ELF-1 (cell line): ENCODE measurements around the gene BABAM2.
"Not testable (repeated sequence)": the region's sequence is repeated elsewhere in the genome, so short reads cannot be mapped to it uniquely, and the experiment has no call there.

Experiments used
- DNase-seq: peaks from one replicate; pipeline ENCODE4 v3.0.0-alpha.2; 2016; ENCODE audit warnings: low read depth, low spot score

The BABAM2 gene

GRCh38 chr2:27976308-27976707 lies 85.8 kb downstream of the BABAM2 start:
- DNase-seq, result no peak

DNA sequence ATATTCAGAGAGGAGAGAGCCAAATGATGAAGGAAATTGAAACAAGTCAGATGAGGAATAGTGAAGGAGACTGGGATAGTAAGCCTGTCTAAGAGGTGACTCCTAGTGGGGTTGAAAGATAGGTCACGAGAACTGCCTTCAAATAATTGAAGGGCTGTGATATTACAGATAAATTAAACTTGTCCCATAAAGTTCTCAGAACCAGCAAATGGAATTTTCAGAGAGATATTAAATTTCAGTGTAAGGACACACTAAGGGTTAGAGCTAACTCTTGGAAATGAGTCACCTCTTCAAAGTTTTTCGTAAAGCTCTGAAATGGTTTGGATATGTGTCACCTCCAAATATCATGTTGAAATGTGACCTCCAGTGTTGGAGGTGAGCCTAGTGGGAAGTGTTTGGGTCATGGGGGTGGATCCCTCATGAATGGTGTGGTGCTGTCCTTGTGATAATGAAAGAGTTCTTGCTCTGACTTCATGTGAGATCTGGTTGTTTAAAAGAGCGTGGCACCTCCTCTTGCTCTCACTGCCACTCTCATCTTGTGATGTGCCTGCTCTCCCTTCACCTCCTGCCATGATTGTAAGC lies 87.3 kb downstream of the BABAM2 start:
- DNase-seq, result no peak

DNA sequence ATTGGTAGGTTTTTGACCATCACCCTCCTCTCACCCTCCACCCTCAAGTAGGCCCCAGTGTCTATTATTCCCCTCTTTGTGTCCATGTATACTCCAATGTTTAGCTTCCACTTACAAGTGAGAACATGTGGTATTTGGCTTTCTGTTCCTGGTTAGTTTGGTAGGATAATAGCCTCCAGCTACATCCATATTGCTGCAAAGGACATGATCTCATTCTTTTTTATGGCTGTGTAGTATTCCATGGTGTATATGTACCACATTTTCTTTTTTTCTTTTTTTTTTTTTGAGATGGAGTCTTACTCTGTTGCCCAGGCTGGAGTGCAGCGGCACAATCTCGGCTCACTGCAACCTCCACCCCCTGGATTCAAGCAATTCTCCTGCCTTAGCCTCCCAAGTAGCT lies 88.2 kb downstream of the BABAM2 start:
- not testable (repeated sequence) for DNase-seq

DNA sequence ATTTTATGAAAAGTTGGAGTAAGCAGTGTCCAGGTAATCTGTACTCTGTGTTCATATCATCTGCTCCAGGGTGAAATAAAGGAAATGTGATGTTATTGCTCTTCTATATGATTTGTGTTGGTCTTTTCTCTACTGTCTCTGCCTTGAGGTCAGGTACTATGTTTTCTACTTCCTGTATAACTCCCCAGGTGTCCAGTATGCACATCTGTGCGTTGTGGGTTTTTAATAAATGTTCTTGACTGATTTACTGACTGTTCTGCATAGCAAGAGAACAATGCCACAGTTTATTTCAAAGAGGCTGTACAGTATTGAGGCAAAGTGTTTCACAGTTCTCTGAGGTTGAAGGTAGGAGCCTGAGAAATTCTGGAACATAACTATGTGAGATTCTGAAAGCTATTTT lies 89.7 kb downstream of the BABAM2 start:
- no peak for DNase-seq

DNA sequence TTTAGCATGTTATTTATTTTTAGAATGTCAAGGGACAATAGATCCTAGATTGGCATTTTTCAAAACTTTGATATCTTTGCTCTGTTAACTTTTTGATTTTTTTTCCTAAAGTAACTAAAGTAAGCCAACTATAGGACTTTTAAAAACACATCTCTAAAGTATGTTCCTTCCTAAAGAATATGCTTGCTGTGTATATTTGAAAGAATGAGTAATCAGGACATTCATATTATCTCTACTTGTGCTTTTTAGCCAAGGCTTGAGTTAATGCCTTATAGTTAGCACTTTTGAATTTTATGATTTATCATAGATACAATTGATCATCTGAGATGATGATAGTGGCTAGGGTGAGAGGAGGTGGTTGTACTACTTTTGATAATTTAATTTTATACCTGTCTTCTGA lies 93.6 kb downstream of the BABAM2 start:
- no peak for DNase-seq

DNA sequence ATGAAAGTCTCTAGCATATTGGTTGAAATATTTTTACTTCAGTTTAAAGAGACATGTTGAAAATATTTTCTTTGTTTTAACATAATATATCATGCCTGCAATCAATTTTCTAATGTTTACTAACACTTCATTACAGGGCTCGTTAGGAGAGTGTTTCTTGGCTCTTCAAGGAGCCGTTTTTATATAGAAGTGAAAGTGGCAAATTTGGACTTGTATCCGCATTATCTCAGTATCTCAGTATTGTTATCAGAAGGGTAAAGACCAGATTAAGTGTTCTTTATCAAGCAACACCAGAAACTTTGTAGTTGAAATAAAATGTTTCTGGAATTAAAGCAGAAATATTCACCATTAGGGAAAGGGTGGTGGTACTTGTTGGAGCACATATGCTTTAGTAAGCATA lies 97.8 kb downstream of the BABAM2 start:
- DNase-seq, result no peak

DNA sequence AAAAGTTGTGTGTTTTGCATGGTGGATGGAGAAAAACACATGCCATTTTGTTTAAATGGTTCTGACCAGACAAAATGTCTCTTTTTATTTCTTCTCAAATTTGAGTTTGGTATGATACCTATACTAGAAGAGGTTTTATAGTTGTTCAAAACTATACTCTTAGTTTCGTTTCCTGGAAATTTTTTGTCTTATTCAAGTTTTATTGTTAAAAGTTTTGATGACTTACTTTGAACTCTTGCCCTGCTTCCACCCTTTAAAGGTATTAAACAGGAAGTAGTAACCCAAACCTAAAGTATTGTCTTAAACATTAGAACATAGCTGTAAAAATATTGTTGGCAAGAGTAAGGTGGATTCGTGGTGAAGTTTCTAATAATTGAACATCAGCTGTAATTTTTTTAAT lies 98.2 kb downstream of the BABAM2 start:
- DNase-seq, result no peak

DNA sequence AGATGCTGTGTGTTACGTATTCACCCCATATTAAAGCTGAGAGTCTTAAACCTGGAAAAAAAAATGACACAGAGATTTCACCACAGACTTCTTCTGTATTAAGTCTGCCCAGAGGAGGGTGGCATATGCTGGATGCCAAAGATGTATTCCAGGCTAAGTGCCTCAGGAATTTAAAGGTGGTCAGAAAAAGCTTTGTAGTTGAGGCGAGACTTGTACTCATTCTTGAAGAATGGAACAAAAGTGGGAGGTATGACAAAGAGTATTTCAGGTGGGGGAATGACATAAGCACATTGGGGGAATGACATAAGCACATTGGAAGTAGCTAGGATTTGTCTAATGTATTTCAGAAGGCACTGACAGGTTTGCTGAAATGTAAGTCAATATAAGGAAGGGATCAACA lies 98.6 kb downstream of the BABAM2 start:
- no peak for DNase-seq

GRCh38 chr2:27990030-27990590 lies 99.6 kb downstream of the BABAM2 start:
- DNase-seq, result no peak

GRCh38 chr2:27991146-27991545 lies 100.6 kb downstream of the BABAM2 start:
- DNase-seq, result no peak

DNA sequence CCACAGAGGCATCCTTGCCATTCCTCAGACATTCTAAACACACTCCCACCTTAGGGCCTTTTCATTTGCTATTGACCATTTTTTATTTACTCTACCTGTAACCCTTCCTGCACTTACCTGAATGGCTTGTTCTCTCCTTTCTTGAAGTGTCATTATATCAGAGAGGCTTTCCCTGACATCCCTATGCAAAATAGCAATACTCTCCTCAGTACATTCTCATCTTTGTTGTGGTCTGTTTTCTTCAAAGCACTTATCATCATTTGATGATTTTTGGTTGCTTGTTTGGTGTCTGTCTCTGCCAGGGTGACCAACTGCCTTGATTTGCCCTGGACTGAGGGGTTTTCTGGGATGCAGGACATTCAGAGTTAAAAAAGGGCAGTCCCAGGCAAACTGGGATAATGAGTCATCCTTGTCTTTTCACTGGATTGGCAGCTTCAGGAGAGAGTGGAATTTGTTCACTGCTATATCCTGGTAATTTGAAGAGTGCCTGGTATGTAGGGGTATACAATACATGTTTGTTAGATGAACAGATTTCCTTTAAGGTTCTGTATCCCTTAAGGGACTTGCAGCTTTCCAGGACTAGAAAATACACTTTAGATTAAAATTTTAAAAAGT lies 102.4 kb downstream of the BABAM2 start:
- peak; percentile 27 for DNase-seq

- DNase-seq, result no peak
These were observed 102.9 kb downstream of the BABAM2 start for GRCh38 chr2:27993402-27993787.

DNA sequence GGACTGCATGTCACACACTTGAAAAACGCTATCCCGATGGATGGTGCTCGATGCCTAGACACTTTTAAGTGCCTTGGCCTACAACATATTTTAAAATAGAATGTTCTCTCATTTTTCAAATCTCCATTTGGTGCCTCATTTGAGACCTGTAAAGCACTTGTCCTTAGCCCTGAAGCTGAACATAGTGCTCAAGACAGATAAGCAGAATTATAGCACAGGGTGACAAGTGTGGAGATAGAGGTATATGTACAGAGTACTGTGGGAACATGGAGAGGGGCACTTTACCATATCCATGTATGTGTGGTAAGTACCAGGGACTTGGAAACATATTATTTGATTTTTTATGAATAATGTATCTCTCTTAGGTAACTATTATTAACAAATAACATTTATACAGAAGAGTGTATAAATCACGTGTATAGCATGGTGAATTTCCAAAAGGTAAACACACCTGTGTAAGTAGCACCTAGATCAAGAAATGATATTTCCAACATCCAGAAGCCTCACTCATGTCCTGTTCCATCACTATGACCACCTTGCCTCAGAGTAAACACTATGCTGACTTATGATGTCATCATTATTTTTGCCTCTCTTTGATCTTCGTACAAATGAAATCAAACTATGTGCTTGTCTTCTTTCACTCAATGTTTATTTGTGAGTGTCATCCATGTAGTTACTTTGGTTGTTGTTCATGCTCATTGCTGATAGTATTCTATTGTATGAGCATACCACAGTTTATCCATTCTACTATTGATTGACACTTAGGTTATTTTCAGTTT lies 103.6 kb downstream of the BABAM2 start:
- no peak for DNase-seq

- DNase-seq, result peak; percentile 17
These were observed 105.8 kb downstream of the BABAM2 start for GRCh38 chr2:27996156-27996922.

DNA sequence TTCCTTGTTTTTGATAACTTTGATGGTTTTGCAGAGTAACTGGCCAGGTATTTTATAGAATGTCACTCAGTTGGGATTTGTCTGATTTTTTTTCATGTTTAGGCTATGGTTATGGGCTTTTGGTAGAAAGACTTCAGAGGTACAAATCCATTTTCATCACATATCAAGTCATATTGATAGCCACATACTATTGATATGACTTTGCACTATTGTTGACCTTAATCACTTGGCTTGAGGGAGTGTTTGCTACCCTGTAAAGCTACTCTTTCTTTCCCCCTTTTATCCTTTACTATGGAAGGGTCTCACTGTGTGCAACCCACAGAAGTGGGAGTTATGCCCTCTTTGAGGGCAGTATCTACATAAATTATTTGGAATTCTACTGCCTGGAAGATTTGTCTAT lies 109.8 kb downstream of the BABAM2 start:
- no peak for DNase-seq

- no peak for DNase-seq
These were observed 111.7 kb downstream of the BABAM2 start for GRCh38 chr2:28002181-28002580.

- no peak for DNase-seq
These were observed 113.6 kb downstream of the BABAM2 start for GRCh38 chr2:28004086-28004485.

DNA sequence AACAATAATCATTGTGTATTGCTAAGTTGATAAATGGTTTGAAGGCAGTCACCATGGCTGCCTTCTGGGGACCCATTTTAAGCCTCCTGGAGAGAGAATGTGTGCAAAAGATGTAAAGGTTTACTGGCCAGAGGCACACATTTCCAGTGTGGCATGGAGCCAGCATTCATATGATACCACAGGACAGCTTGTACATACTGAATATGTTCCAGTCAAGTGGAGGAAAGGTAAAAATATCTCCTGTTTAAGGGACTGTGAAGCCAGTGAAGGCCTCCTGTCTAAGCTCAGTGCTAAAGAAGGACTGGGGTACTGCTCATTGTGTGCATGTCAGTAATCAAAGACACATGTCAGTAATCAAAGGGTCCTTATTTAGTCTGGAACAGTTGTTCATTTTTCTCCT lies 119.2 kb downstream of the BABAM2 start:
- DNase-seq, result no peak

- no peak for DNase-seq
These were observed 120.8 kb downstream of the BABAM2 start for GRCh38 chr2:28011322-28011737.

GRCh38 chr2:28018474-28018873 lies 127.9 kb downstream of the BABAM2 start:
- not testable (repeated sequence) for DNase-seq

GRCh38 chr2:28019521-28019920 lies 129.0 kb downstream of the BABAM2 start:
- not testable (repeated sequence) for DNase-seq

DNA sequence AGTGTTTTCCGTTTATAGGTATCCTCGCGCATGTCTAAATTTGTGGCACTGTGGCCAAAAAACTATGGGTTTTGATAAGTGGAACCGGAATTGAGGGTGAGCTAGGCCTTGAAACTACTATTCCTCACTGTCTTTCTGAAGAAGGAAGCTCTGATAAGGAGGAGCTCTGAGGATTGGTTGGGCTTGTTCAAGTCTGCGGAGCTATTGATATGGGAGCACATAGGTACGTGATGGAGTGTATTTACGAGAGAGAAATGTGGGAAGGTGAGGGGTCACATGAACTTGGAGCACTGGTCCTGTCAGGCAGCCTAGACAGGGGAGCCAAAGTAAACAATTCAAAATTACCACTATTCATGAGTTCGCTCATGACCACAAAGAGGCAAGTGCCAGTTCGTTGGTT lies 131.4 kb downstream of the BABAM2 start:
- no peak for DNase-seq
